ENCODE data around the gene DOK3.

DOK3 gene

DNA sequence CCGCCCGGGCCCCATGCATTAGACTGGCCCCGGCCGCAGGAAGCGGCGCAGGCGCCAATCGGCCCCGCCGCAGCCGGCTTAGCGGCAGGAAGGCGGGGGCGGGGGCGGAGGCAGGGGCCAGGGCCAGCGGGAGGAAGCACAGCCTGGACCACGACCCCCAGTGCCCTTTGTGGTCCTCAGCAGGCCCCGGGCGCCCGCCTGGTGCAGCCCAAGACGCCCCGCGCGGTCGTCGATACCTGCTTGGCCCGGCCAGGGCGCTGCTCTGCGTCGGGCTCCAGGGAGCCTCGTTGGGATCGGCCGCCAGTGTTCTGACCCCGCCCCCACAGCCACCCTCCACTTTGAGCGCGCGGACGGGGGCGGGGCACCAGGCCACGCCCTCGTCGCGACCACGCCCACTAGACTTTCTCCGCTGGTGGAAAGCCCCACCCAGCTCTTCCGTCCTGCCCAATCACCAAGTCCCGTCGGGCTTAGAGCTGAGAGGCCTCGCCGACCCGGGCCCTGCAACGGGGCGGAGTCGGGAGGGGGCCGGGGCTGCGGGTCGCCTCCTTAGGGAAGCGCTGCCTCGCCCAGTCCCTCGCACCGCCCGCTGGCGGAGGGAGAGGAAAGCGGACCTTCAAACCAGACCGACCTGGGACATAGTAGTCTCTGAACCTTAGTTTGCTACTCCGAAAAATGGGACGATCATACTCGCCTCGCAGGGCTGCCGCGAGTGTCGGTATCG lies 12.2 kb downstream of the DOK3 start, which contains the start of gene PDLIM7:
Gene PDLIM7, minus strand, starts transcription at position 313 of the 721 bp plus-strand sequence. CDS start 1,092 bp downstream, outside the sequence.
- DNase-seq (ENCODE audit: low read depth in 1 of 2, low spot score in 1 of 2): peak; percentile 97 to 98
- Histone ChIP-seq H3K27me3 (ENCODE audit: insufficient read depth, poor library complexity, severe bottlenecking) (no peaks in the 10 kb centered on the region), H3K27ac (replicated peaks) (peak within 1 kb of the TSS; percentile 66), H3K4me3 (replicated peaks; ENCODE audit: insufficient read depth, low read length) (peak within 1 kb of the TSS; percentile 81)
- TF ChIP-seq POLR2AphosphoS5 (IDR thresholded peaks at IDR 0.05; ENCODE audit: low read depth) (peak; percentile 74; the same call in 1 of the 2 replicates), SPI1 (IDR thresholded peaks at IDR 0.05; ENCODE audit: borderline replicate concordance, low read depth) (no peak)
- TF ChIP-seq, protein P1, sequence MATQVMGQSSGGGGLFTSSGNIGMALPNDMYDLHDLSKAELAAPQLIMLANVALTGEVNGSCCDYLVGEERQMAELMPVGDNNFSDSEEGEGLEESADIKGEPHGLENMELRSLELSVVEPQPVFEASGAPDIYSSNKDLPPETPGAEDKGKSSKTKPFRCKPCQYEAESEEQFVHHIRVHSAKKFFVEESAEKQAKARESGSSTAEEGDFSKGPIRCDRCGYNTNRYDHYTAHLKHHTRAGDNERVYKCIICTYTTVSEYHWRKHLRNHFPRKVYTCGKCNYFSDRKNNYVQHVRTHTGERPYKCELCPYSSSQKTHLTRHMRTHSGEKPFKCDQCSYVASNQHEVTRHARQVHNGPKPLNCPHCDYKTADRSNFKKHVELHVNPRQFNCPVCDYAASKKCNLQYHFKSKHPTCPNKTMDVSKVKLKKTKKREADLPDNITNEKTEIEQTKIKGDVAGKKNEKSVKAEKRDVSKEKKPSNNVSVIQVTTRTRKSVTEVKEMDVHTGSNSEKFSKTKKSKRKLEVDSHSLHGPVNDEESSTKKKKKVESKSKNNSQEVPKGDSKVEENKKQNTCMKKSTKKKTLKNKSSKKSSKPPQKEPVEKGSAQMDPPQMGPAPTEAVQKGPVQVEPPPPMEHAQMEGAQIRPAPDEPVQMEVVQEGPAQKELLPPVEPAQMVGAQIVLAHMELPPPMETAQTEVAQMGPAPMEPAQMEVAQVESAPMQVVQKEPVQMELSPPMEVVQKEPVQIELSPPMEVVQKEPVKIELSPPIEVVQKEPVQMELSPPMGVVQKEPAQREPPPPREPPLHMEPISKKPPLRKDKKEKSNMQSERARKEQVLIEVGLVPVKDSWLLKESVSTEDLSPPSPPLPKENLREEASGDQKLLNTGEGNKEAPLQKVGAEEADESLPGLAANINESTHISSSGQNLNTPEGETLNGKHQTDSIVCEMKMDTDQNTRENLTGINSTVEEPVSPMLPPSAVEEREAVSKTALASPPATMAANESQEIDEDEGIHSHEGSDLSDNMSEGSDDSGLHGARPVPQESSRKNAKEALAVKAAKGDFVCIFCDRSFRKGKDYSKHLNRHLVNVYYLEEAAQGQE (IDR thresholded peaks at IDR 0.05; ENCODE audit: insufficient replicate concordance, low read depth): peak; percentile 48

DNA sequence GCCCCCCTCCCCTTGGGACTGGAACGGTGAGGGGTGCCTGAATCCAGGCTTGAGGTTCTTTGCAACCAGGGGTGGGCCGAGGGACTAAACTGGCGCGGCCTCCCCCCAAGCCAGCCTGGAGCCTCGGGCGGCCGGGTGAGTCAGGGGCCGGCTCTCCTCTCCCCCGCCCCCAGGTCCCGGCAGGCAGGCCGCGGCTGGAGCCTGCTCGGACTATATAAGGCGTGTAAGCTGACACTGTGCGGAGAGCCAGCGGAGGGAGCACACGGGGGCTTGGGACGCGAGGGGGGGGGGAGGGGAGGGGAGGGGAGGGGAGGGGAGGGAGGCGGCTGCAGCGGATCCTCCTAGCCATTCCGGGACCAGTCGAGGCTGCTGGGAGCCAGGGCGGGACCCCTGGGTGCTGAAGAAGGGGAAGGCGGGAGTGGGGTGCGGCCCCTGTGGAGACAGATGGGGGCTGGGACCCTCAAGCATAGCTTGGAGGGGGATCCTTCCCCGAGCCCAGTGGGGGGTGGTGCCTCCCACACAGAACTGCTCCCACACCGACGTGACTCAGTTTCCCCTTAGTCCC lies 12.8 kb downstream of the DOK3 start:
- no peak for DNase-seq (ENCODE audit: low read depth in 1 of 2, low spot score in 1 of 2)
- H3K27ac ChIP-seq (replicated peaks): peak overlapping the region; percentile 66
- H3K4me3 ChIP-seq (replicated peaks; ENCODE audit: insufficient read depth, low read length): peak overlapping the region; percentile 81
- 0 out of 2 replicates have a peak, but pooled peaks have one; percentile 1 for TF ChIP-seq POLR2AphosphoS5 (IDR thresholded peaks at IDR 0.05; ENCODE audit: low read depth)
- no peak for TF ChIP-seq GABPA (IDR thresholded peaks at IDR 0.05; ENCODE audit: low read depth)
- no peak for TF ChIP-seq SPI1 (IDR thresholded peaks at IDR 0.05; ENCODE audit: borderline replicate concordance, low read depth)
- TF ChIP-seq, protein P2, sequence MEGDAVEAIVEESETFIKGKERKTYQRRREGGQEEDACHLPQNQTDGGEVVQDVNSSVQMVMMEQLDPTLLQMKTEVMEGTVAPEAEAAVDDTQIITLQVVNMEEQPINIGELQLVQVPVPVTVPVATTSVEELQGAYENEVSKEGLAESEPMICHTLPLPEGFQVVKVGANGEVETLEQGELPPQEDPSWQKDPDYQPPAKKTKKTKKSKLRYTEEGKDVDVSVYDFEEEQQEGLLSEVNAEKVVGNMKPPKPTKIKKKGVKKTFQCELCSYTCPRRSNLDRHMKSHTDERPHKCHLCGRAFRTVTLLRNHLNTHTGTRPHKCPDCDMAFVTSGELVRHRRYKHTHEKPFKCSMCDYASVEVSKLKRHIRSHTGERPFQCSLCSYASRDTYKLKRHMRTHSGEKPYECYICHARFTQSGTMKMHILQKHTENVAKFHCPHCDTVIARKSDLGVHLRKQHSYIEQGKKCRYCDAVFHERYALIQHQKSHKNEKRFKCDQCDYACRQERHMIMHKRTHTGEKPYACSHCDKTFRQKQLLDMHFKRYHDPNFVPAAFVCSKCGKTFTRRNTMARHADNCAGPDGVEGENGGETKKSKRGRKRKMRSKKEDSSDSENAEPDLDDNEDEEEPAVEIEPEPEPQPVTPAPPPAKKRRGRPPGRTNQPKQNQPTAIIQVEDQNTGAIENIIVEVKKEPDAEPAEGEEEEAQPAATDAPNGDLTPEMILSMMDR (IDR thresholded peaks at IDR 0.05; ENCODE audit: insufficient read depth, low read length): no peak
- TF ChIP-seq, protein P1 (IDR thresholded peaks at IDR 0.05; ENCODE audit: insufficient replicate concordance, low read depth): no peak
- no peaks in the 10 kb centered on the region for H3K27me3 ChIP-seq (ENCODE audit: insufficient read depth, poor library complexity, severe bottlenecking)

DNA sequence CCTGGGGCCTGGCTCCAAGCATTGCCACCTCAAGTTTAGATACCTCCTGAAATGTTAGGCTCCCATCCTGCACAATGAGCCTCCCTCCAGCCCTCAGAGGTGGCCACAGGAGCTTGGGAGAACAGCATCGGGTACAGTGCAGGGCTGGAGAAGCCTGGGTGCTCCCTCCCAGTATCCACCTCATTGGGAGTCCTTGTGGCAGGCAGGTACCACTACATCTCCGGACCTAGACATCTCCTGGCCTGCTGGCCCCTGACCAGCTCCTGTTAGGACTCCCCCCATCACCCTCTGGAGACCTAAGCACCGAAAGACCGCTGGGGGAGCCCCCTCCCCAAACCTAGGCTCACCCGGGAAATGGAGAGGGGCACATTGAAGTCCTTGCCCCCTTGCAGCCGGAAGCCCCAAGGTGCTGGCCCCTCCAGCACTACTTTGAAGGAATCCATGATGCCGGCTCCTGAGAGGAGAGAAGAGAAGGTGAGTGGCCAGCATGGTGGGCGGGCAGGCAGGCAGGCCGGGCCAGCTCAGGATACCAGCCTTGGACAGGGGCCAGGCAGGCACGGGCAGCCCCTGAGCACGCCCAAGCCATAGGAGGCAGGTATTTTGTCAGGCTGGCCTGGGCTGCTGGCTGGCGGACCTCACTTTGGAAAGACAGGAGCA lies 13.4 kb downstream of the DOK3 start:
- Histone ChIP-seq H3K27ac (replicated peaks) (peak overlapping the region; percentile 66), H3K4me3 (replicated peaks; ENCODE audit: insufficient read depth, low read length) (peak overlapping the region; percentile 81), H3K27me3 (ENCODE audit: insufficient read depth, poor library complexity, severe bottlenecking) (no peaks in the 10 kb centered on the region)
- DNase-seq (ENCODE audit: low read depth in 1 of 2, low spot score in 1 of 2): no peak
- TF ChIP-seq, protein P2 (IDR thresholded peaks at IDR 0.05; ENCODE audit: insufficient read depth, low read length): peak; percentile 19
- TF ChIP-seq, protein P1 (IDR thresholded peaks at IDR 0.05; ENCODE audit: insufficient replicate concordance, low read depth): no peak
